Fibroblast of villous mesenchyme (primary cell): ENCODE data around the gene FCRL3. TPM values are rescaled to one million over a fixed set of nuclear protein-coding genes. Genes with fewer than 3 reads are reported as not detected.

Experiments
- total RNA-seq: library from RNA; depleted of rRNA; stranded (reverse); fragments of >200 nt; gene quantifications from 2 replicates; pipeline ENCODE4 v1.2.3, GENCODE V29; 2012

Gene FCRL3
- total RNA-seq, 1 donor: not detected

Other genes starting within 250 kb of the FCRL3 start
- gene FCRL5, start 148.3 kb downstream of the FCRL3 start, total RNA-seq: not detected in 2 replicates
- gene FCRL4, start 102.7 kb downstream of the FCRL3 start, total RNA-seq: not detected in 2 replicates
- not detected in 2 replicates for gene FCRL2, start 76.4 kb upstream of the FCRL3 start, total RNA-seq
- gene FCRL1, start 119.4 kb upstream of the FCRL3 start, total RNA-seq: not detected in 2 replicates
- gene CD5L, start 141.0 kb upstream of the FCRL3 start, total RNA-seq: not detected in 2 replicates